BE2C (cell line): Measurements from ENCODE around the gene RIN3.
"Not testable (repeated sequence)": the region's sequence is repeated elsewhere in the genome, so short reads cannot be mapped to it uniquely, and the experiment has no call there.

ENCODE experiments used
- DNase-seq: peaks from one replicate; pipeline ENCODE4 v3.0.0-alpha.2; 2020
- H3K27me3 ChIP-seq: fragments of 250-450 bp; sonication (Bioruptor Pico); 2 replicates; pipeline ENCODE4 v1.5.1; 2020; ENCODE audit warnings: mild to moderate bottlenecking
- H3K36me3 ChIP-seq: fragments of 250-450 bp; sonication (Bioruptor Pico); 2 replicates; pipeline ENCODE4 v1.5.1; 2020; ENCODE audit warnings: mild to moderate bottlenecking
- H3K4me1 ChIP-seq: fragments of 250-450 bp; sonication (Bioruptor Pico); 2 replicates; pipeline ENCODE4 v1.5.1; 2020
- H3K4me3 ChIP-seq: 2 replicates; pipeline ENCODE4 v1.5.1; 2011; ENCODE audit warnings: low read depth, low read length
- H3K9me3 ChIP-seq: fragments of 250-450 bp; sonication (Bioruptor Pico); 2 replicates; pipeline ENCODE4 v1.5.1; 2020
- CTCF ChIP-seq: IDR thresholded peaks from 2 replicates; pipeline ENCODE4 v1.5.1; 2012; ENCODE audit warnings: mild to moderate bottlenecking, low read depth, low read length

Gene RIN3

GRCh38 chr14:92638904-92639303, 125.3 kb downstream of the RIN3 start:
- Histone ChIP-seq H3K27me3 (no peaks in the 10 kb centered on the region), H3K36me3 (no peaks in the 10 kb centered on the region), H3K4me1 (no peaks in the 10 kb centered on the region), H3K9me3 (no peaks in the 10 kb centered on the region), H3K4me3 (no peak overlapping the region)
- DNase-seq: no peak
- TF ChIP-seq CTCF: no peak

- not testable (repeated sequence) for H3K4me1 ChIP-seq, H3K4me3 ChIP-seq, DNase-seq, H3K27me3 ChIP-seq, H3K36me3 ChIP-seq, H3K9me3 ChIP-seq
These were observed 126.0 kb downstream of the RIN3 start for GRCh38 chr14:92639472-92640117.

DNA sequence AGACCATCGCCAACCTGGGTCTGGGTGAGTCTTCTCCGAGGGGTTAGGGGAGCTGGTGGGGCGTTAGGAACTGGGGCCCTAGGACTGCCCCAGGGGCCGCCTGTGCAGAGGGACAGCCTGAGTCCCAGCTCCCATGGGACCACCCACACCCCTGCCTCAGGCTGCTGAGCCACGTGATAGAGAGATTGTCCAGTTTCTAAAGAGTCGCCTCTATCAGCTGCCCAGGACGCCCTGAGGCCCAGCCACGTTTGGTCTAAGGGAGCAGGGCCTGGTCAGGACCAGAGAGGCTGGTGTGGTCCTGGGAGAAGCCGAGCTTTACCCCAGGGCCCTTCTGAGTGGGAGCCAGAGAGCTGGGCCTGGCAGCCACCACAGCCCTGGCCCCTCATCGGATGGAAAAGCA, 127.7 kb downstream of the RIN3 start:
- no peak for DNase-seq
- Histone ChIP-seq H3K9me3 (no peaks in the 10 kb centered on the region), H3K4me3 (no peak overlapping the region), H3K27me3 (no peaks in the 10 kb centered on the region), H3K36me3 (no peaks in the 10 kb centered on the region), H3K4me1 (no peaks in the 10 kb centered on the region)
- no peak for TF ChIP-seq CTCF

GRCh38 chr14:92644171-92644969, 130.8 kb downstream of the RIN3 start:
- Histone ChIP-seq H3K4me3 (no peak overlapping the region), H3K27me3 (no peaks in the 10 kb centered on the region), H3K9me3 (no peaks in the 10 kb centered on the region), H3K4me1 (no peaks in the 10 kb centered on the region), H3K36me3 (no peaks in the 10 kb centered on the region)
- no peak for DNase-seq
- no peak for TF ChIP-seq CTCF

DNA sequence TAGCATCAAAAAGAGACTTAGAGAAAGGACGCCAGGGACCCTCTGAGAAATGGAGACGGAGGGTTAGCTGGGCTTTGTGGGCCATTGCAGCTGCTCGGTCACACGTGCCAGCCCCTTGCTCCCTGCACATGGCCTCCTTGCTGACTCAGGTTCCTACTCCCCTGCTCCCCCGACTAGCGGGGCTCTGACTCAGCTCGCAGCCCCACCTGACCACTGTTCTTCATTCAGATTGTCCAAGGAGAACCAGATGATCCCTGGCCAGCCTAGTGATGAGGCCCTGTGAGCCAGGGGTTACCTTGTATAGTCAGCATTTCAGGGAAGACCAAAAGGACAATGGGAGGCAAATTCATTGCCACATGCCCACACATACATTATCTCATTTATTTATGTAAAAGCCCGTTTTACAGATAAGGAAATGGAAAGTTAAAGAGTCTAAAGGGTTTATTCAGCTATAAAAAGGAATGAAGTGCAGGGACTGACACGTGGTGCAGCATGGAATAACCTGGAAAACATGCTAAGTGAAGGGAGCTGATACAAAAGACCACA, 131.5 kb downstream of the RIN3 start:
- H3K4me1 ChIP-seq: no peaks in the 10 kb centered on the region
- no peak for DNase-seq
- no peak for TF ChIP-seq CTCF

GRCh38 chr14:92645841-92646478, 132.4 kb downstream of the RIN3 start:
- Histone ChIP-seq H3K4me3 (no peak overlapping the region), H3K4me1 (no peaks in the 10 kb centered on the region), H3K9me3 (no peaks in the 10 kb centered on the region), H3K36me3 (no peaks in the 10 kb centered on the region), H3K27me3 (no peaks in the 10 kb centered on the region)
- no peak for TF ChIP-seq CTCF
- no peak for DNase-seq

More for the DNA sequence above, 131.5 kb downstream of the RIN3 start:
- Histone ChIP-seq H3K27me3 (no peaks in the 10 kb centered on the region), H3K9me3 (no peaks in the 10 kb centered on the region), H3K36me3 (no peaks in the 10 kb centered on the region), H3K4me3 (no peak overlapping the region)
